HS-27A (cell line): ENCODE data around the gene NOP56.

ENCODE experiments used
- DNase-seq: peaks from one replicate; pipeline ENCODE4 v3.0.0-alpha.2; 2012; ENCODE audit warnings: low read depth, missing footprints

NOP56 gene

GRCh38 chr20:2701671-2702081 lies 49.2 kb downstream of the NOP56 start:
- no peak for DNase-seq

GRCh38 chr20:2703716-2704475 lies 51.5 kb downstream of the NOP56 start:
- DNase-seq = no peak

- DNase-seq = no peak
Measured at GRCh38 chr20:2705931-2706645, 53.7 kb downstream of the NOP56 start.

- no peak for DNase-seq
Measured at GRCh38 chr20:2706688-2707352, 54.4 kb downstream of the NOP56 start.

- no peak for DNase-seq
Measured at GRCh38 chr20:2707353-2708072, 55.1 kb downstream of the NOP56 start.
